RCC 7860 (cell line): ENCODE measurements around the gene TSPAN31.

Experiments
- DNase-seq: peaks from one replicate; pipeline ENCODE4 v3.0.0-alpha.2; 2015; ENCODE audit warnings: low spot score
- FAIRE-seq: peaks from 2 replicates; lab custom pipeline; 2012; peaks lifted over from hg19 to GRCh38; lab: Jason Lieb, UNC

The TSPAN31 gene

DNA sequence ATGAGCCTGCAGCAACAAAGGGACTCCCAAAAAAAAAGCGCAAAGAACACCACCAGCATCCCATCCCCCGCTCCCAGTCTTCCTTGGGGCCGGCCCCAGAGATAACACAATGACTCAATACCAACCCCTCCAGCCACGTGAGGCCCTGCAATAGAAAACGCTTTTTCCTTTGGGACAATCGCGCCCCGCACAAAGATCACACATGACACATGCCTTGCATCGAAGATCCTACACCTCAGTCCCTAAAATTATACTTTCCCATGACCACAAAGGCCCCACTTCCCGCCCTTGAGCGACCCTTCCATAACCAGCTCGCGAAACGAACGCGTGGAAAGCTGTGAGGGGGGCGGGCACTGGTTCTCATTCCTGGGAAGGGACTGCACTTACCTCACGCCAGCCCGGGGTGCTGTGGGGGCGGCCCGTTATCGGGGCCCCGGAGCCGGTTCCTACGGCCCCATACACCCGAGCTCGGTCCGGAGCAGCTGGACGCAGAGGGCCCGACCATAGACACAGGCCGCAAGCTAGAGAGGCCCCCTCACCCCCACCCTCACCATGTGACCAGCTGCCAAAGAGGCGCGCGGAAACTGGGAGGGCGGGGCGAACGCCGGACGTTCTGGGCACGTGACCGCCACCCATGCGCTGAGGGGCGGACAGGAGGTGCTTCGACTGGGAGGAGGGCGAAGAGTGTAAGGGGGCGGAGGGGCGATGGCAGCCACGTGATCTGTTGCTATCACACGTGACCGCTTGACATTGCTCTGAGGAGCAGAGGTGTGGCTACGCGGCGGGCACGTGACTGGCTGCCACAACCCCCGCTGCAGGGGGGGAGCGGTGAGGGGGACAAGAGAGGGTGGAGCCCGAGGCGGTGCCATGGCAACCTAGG is 7.2 kb downstream of the TSPAN31 start, which contains the start of gene CDK4:
CDK4 (minus strand) TSS at position 523 of the 880 bp plus-strand sequence. CDS start 593 bp downstream, outside the sequence.
- FAIRE-seq (peak; percentile 80), DNase-seq (peak; percentile 97)

DNA sequence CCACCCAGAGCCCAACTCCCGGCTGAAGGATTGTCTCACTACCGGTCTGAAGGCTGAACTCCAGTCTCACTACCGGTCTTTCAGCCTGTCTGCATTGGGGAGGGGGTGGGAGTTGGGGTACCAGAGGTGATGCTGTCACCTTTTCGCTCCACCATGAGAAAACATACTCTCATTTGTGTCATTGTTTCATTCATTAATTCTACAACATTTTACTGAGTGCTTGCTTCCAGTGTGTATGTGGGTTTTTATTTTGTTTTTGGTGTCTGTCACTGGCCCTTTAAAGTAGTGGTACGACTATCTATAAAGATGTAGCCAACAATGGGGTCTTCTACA is 7.8 kb downstream of the TSPAN31 start:
- FAIRE-seq (no peak), DNase-seq (no peak)

DNA sequence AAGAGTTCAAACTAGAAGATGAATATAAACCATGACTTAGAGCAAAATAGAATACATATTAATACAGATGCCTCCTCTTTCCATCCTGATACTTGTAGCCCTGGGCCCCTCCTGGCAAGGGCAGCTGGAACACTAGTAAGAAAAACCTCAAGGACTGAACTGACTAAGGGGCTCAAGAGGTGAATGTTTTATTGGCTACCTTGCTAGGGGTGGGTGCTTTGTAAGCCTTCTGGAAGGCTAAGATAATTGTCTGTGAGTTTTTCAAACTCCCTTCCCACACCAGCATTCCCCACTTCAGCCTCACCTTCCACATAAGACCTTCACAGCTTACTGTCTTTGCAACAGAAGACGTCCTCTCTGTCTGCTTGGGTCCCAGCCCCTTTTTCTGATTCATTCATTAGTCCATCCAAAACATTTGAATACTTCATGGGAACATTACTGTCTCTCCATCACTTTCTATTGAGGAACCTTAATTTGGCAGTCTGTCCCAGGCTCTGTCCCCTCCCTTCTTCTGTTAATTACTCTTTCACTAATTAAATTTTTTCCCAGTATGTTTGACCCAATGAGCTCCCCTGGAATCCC is 9.0 kb downstream of the TSPAN31 start:
- FAIRE-seq = no peak

DNA sequence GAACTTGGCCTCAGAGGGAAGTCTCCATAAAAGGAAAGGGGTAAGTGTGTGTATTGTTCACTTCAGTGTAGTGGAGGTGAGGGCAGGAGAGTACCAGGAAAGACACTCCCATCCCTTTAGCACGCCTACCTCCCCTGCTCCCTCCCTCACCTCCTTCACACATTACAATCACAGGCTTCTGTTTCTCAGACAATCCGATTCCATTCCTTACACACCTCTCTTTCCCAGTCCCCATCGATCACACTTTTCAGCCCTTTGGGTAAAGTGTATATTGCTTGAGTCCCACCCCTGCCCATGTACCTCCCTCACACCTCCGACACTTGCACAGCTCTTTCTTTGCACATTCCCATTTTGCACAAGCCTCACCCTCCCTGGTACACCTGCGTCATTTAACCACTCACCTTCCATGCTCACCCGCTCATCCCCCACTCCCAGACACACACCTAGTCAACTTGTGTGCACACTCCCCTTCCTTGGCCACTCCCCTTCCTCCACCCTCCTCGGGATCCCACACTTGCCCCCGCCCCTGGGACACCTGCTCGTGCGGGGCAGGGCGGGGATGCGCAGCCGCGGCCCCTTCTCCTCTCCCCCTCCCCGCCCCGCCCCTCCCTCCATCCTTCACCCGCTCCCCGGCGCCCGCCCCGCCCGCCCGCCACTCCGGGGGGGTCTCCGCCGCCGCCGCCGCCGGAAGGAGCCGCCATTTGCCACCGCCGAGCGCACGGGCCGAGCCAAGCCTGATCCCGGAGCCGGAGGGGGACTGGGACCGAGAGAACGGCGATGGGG is 9.8 kb downstream of the TSPAN31 start, which contains the start of gene MARCHF9:
MARCHF9 (plus strand) TSS at position 693 of the 783 bp plus-strand sequence. CDS start 426 bp downstream, outside the sequence.
- FAIRE-seq (no peak), DNase-seq (no peak)

More for the DNA sequence above, 9.0 kb downstream of the TSPAN31 start:
- no peak for DNase-seq

DNA sequence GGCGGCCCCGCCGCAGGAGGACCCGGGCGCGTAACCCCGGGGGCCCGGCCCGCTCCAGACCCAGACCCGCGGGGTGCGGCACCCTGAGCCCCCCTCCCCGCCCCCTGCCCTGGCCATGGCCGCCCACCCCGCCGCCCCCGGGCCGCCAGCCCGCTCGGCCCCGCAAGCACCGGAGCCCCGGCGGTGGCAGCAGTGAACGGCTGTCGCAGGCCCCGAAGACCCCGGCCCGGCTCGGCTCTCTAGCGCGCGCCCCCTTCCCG is 10.3 kb downstream of the TSPAN31 start:
- DNase-seq (no peak), FAIRE-seq (no peak)

DNA sequence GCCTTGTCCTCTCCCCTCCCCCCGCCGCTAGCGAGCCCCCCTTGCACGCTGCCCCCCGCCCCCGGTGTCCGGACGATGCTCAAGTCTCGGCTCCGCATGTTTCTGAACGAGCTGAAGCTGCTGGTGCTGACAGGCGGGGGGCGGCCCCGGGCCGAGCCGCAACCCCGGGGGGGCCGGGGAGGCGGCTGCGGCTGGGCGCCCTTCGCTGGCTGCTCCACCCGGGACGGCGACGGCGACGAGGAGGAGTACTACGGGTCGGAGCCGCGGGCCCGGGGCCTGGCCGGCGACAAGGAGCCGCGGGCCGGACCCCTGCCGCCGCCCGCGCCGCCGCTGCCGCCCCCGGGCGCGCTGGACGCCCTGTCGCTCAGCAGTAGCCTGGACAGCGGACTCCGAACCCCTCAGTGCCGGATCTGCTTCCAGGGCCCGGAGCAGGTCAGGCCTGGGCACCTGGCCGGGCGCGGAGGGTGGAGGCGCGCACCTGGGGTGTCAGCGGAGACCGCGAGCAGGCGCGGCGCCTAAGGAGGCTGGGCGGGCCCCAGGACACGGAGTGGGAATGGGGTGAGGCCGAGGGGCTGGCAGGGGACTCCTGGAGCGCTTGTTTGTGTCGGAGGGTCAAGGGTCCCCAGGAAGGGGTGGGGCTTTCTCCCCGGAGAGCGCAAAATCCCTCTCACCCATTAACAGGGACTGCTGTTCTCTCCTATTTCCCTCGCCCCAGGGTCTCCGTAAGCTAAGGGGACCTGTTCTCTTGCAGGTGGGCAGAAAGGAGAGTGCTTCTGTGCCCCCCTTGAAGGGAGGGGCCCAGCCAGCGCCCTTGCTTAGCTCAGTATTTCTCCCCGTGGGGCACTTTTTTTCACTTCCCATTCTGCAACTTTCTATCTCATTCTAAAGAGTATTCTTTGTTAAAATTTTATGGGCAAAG is 10.9 kb downstream of the TSPAN31 start:
- no peak for FAIRE-seq
- no peak for DNase-seq

DNA sequence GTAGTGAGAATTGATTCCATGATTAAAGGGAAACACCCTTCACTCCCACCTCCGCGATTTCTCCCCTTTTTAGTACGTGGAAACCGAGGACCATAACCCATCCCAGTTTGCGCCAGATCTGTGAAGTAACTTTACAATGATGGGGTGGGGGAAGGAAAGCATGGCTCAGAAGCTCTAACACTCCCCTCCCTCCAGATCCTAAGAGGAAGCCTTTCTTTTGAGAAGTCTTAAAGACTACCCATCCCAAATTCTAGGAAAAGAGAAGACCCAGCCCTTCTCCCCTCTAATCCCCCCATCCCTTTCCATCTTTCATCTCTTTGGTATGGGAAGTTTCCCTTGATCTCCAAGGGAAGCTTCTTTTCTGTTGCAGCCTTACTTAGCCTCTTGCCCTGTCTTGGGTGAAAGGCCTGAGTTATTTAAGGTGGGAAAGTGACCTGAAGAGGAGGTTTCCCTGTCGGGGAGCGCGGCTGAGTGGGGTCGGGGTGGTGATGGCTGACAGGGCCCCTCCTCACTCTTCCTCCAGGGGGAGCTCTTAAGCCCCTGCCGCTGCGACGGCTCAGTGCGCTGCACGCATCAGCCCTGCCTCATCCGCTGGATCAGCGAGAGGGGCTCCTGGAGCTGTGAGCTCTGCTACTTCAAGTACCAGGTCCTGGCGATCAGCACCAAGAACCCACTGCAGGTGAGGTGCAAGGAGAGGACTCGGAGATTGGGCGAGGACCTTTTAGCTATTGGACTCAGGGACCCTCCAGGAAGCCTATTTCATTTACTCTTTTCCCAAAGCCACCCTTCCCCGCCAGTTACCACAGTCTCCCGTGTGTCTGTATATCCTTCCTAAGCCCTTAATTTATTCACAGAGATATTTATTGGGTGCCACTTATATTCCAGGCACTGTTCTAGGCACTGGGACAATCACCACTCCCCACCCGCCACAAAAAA is 11.8 kb downstream of the TSPAN31 start:
- no peak for DNase-seq

DNA sequence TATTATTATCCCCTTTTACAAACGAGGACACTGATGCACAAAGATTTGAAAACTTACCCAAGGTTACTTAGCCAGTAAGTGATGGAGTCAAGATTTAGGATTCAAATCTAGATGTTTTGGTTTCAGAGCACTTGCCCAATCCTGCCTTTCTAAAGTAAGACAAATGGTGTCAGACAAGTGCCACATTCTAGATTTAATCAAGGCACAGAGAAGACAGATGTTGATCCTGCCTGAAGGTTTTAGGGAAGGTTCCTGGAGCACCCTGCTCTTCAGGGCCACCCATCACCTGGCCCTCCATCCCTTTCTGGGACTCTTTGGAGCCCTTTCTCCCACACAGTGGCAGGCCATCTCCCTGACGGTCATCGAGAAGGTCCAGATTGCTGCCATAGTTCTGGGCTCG is 12.9 kb downstream of the TSPAN31 start:
- no peak for DNase-seq
- FAIRE-seq = no peak

More for the DNA sequence above, 11.8 kb downstream of the TSPAN31 start:
- no peak for FAIRE-seq

DNA sequence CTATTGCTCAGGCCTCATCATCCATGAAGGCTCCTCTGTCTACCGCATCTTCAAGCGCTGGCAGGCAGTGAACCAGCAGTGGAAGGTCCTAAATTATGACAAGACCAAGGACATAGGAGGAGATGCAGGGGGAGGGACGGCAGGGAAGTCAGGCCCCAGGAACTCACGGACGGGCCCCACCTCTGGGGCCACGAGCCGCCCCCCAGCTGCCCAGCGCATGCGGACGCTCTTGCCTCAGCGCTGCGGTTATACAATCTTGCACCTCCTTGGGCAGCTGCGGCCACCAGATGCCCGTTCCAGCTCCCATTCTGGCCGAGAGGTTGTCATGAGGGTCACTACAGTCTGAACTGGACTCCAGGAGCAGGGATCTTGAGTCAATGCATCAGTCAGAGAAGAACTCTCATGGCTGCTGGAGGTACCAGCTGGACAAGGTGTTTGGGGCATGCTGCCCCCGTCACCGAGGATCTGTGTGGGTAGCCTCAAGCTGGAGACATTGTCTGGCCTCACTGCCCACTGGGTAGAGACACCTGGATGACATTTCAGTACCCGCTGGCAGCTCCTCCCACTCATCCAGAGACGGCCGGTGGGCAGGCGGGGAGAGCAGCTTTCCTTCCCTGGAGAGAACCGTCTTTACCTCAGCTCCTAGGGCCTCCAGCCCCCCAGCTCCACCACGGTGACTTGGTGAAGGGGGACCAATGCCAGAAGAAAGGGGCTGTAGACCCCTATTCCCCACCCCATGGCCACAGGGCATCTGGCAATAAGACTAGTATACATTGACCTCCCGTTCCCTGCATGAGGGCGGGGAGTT is 13.9 kb downstream of the TSPAN31 start:
- FAIRE-seq (no peak), DNase-seq (no peak)

DNA sequence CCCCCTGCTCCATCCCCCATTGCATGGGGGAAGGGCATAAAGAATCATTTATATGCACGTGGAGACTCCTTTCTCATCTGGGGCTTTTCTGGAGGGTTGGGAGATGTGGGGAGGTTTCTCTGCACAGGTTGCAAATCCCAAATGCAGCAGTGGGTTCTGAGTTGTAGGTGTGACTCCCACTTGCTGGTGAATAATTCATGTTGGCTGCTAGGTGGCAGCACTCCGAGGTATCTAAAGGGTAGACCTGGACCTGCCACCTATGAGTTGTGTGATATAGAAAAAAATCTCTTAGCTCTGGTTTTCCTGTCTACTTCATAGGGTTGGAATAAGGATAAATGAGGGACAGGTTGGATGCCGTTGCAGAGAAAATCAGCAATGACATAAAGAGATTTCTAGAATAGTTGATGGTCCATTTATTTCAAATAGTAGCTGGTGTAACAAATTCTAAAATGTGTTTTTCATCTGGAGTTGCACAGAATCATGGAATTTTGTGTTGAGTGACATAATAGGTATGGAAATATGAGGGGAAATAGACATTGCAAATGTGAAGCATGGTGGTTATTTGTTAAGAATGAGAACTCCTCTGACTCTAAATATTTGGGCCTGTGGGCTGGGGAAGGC is 14.6 kb downstream of the TSPAN31 start:
- FAIRE-seq = no peak
- DNase-seq = no peak

DNA sequence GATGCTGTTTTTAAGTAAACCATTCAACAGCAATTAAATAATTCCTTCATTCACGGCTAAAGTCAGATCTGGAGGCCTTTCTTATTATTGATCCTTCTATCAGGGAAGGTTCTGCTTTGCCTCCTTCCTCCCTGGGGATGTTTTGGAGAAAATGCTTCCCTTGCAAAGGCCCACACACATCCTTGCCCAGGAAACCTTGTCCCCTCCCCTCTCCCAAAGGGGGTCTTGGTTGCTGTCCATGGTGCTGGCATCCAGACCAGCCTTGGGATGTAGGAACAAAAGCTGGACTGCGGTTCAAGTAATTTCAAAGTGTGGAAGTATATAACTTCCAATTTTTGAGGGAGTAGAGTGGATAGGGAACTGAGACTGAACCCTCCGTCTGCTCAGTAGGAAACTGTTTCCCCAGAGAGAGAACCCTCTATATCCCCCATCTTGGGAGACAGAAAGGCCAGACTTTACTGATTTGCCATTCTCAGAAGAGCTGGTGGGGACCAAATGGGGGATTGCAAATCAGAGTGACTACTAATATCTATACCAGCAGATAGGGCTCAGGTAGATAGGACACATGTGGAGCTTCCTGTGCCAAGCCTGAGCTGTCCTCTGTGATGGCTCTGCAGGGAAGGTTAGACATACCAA is 15.6 kb downstream of the TSPAN31 start:
- no peak for DNase-seq
- FAIRE-seq = no peak

DNA sequence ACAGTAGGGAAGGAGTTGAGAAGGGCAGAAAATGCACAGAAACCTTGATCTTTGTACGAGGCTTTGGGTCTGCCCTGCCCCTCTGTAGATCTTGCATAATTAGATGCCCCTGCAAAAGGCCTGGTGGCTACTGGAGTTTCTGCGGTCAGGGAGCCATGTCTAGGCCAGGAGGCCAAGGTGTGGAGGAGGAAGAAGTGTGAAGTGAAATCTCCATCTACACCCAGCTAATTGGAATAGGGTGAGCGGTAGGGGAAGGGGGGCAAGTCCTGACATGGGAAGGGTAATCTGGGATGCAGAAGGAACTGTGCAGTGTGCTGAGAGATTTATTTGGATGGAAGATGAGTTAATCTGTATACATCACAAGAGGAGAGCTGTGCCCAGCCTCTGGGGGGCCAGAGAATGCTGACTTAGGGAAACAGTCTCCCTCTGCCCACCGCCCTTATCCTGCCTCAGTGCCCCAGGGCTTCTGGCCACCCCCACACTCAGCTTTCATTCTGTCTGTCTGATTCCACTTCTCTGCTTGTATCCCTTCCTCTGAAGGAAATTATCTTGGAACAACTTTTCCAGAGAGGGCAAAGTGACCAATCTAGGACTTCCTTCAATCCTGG is 16.7 kb downstream of the TSPAN31 start:
- DNase-seq (no peak), FAIRE-seq (no peak)

DNA sequence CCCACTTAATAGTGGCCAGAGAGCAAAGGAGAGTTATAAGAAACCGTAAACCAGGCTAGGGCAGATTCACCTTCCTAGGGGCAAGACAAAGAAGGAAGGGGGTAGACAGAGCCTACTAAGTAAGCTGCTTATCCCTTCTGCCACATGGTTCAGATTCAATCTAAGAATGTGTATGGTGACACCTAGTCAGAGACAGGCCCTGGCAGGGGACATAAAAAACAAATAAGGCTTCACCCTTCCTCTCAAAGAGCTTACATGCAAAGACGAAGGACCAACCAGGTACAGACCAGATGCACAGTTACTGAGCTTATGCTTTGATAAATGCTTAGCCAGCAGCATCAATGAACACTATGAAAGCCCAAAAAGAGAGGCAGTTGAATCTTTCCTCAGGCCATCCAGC is 17.6 kb downstream of the TSPAN31 start:
- no peak for DNase-seq
- no peak for FAIRE-seq

DNA sequence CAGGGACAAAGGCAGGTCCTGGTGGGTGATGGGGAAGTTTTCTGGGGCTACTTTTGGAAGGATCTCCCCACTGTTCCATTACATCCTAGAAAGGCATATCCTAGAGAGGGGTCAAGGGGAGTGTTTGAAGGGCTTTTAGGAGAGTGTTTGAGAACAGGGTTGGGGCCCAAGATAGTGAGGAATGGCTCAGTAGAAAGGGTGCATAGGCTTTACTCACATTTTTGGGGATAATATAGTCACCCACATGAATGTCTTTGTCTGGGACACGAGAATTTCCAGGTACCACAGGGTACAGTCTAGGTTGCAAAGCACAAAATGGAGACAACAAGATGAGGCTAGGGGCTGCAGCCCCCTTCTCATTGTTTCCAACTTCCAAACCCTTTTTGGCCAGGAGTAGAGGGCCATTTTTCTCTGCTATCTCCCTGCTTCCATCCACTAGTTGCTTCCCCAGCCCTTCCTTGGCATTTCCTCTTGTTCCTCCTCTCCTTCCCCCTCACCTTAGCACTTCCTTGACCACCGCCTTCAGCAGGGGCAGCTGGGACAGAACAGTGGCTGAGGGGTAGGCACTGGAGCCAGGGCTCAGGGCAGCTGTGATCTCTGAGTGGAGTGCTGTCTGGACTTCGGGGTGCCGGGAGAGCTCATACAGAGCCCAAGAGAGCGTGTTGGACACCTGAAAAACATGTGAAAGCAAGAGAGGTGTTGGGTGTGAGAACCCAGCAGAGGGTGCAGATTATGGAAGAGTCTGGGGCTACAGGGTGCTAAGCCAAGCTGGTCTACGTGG is 19.2 kb downstream of the TSPAN31 start:
- no peak for DNase-seq
- no peak for FAIRE-seq

DNA sequence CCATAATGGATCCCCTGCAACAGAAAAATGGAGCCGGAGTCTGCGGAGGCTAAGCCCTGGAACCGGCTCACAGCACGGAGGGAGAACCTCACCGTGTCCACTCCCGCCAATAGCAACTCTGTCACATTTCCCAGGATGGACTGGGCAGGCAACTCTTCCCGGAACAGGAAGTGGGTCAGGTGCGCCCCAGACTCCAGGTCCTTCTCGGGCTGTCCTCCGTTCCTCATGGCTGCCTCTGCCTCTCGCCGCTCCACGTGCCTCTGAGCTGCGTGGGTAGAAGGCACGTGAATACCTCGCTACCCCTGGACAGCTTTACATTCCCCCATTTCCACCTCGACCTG is 19.8 kb downstream of the TSPAN31 start:
- FAIRE-seq = no peak
- no peak for DNase-seq

DNA sequence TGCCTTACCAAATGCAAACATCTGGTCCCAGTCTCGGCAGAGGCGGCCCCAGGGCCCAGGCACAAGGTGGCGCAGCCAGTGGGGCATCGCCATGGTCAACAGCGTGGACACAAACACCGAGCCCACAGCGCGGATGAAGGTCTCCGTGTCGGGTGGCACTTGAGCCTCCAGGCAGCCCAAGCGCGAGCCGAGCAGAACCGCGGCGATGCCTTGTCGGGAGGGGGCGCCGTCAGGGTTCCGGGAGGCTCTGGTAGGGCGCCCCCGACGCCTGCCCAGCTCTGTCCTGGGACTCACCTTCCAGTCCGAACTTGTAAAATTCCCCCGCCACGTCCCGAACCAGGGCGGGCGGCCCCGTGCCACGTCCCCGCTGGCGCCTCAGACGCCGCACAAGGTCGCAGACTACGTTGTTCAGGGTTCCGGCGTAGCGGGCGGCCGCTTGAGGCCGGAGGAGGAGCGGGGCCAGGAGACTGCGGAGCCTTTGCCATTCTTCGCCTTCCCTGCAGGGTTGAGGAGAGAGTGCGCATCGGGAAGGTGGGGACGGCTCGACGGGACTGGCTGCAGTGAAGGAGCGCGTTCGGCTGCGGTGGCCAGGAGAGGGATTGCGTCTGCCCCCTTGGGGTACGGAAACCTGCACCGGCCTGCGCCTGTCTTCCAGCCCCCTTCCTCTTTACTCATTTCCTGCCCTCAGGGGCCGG is 20.3 kb downstream of the TSPAN31 start:
- no peak for FAIRE-seq

More for the DNA sequence above, 20.3 kb downstream of the TSPAN31 start:
- no peak for DNase-seq
